ENCODE results near the gene CLNS1A.
A peak's percentile ranks its signal among the peaks of the same experiment; 100 is the strongest.
"Not testable (repeated sequence)": the region's sequence is repeated elsewhere in the genome, so short reads cannot be mapped to it uniquely, and the experiment has no call there.

The CLNS1A gene

GRCh38 chr11:77619576-77620198, 17.9 kb downstream of the CLNS1A start:
- peak; percentile 73 for DNase-seq (ENCODE audit: low spot score)

GRCh38 chr11:77617892-77618291, 19.7 kb downstream of the CLNS1A start:
- DNase-seq (ENCODE audit: low spot score) = no peak

- no peak for DNase-seq (ENCODE audit: low spot score)
Observed at GRCh38 chr11:77611921-77612320, 25.7 kb downstream of the CLNS1A start.

GRCh38 chr11:77609234-77609633, 28.4 kb downstream of the CLNS1A start:
- no peak for DNase-seq (ENCODE audit: low spot score)

- DNase-seq (ENCODE audit: low spot score) = no peak
Observed at GRCh38 chr11:77604281-77604680, 33.3 kb downstream of the CLNS1A start.

GRCh38 chr11:77602381-77603088, 35.1 kb downstream of the CLNS1A start:
- no peak for DNase-seq (ENCODE audit: low spot score)

GRCh38 chr11:77598195-77598594, 39.4 kb downstream of the CLNS1A start:
- no peak for DNase-seq (ENCODE audit: low spot score)

GRCh38 chr11:77596626-77597025, 41.0 kb downstream of the CLNS1A start:
- DNase-seq (ENCODE audit: low spot score) = no peak

GRCh38 chr11:77593883-77594282, 43.7 kb downstream of the CLNS1A start:
- DNase-seq (ENCODE audit: low spot score) = no peak

GRCh38 chr11:77592727-77593126, 44.9 kb downstream of the CLNS1A start:
- no peak for DNase-seq (ENCODE audit: low spot score)

GRCh38 chr11:77590194-77590782, 47.3 kb downstream of the CLNS1A start:
- DNase-seq (ENCODE audit: low spot score) = no peak

GRCh38 chr11:77589521-77590193, 47.9 kb downstream of the CLNS1A start, which contains the start of gene AQP11:
Gene AQP11, plus strand, starts transcription at chr11:77589953. Its CDS starts 40 bp downstream, at chr11:77589993.
- peak; percentile 85 for DNase-seq (ENCODE audit: low spot score)

- DNase-seq (ENCODE audit: low spot score) = no peak
Observed at GRCh38 chr11:77589181-77589520, 48.4 kb downstream of the CLNS1A start.

GRCh38 chr11:77580712-77581337, 56.8 kb downstream of the CLNS1A start:
- DNase-seq (ENCODE audit: low spot score) = peak; percentile 57

GRCh38 chr11:77575428-77575827, 62.2 kb downstream of the CLNS1A start:
- not testable (repeated sequence) for DNase-seq (ENCODE audit: low spot score)

- not testable (repeated sequence) for DNase-seq (ENCODE audit: low spot score)
Observed at GRCh38 chr11:77570896-77571295, 66.7 kb downstream of the CLNS1A start.

- DNase-seq (ENCODE audit: low spot score) = no peak
Observed at GRCh38 chr11:77569676-77570070, 67.9 kb downstream of the CLNS1A start.

- no peak for DNase-seq (ENCODE audit: low spot score)
Observed at GRCh38 chr11:77568916-77569675, 68.5 kb downstream of the CLNS1A start.

GRCh38 chr11:77568306-77568705, 69.3 kb downstream of the CLNS1A start:
- no peak for DNase-seq (ENCODE audit: low spot score)
